ENCODE results near the gene RNF149. TPM values are rescaled to one million over a fixed set of nuclear protein-coding genes. Genes with fewer than 3 reads are reported as not detected.
"Not testable (repeated sequence)": the region's sequence is repeated elsewhere in the genome, so short reads cannot be mapped to it uniquely, and the experiment has no call there.

Gene RNF149
- total RNA-seq, 1 donor from 2014 or later = 89.4 TPM

DNA sequence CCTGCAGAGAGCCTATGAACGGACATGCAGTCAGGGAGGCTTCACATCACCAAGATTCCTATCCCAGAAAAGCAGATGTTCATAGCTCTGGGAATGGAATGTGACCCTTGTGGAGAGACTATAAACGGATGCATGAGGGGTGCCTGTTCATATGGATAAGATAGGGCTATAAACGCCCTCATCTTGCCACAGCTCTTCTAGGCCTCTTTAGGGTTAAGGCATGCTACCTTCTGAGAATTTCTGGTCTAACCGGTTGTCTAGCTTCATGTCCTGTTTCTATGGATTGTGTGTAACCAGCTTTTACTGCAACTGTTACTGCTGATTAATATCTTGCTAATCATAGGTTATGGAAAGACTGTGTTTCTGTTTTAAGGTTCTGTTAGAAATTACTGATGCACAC is 64.1 kb downstream of the RNF149 start:
- H3K36me3 ChIP-seq; H3K4me3 ChIP-seq; H3K9me3 ChIP-seq; H3K27ac ChIP-seq; H3K27me3 ChIP-seq; intact Hi-C loops (cut with DNase I); H3K4me1 ChIP-seq; DNase-seq (ENCODE audit: extremely low spot score in 2 of 2): not testable (repeated sequence)
- TF ChIP-seq POLR2AphosphoS5 (IDR thresholded peaks at IDR 0.05; ENCODE audit: insufficient read depth in 1 of 2, low read depth in 1 of 2) = peak in 1 of 2 donors; percentile 20

DNA sequence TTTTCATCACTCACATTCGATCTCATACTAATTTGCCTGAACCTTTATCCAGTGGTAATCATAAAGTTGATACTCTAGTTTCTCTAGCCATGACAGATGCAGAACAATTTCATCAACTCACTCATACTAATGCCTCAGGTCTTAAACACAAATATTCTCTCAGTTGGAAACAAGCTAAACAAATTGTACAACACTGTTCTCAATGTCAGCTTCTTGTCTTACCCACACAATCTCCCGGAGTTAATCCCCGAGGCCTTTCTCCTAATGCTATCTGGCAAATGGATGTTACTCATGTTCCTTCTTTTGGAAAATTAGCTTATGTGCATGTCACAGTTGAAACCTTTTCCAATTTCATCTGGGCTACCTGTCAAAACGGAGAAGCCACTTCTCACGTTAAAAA is 67.3 kb downstream of the RNF149 start:
- no peaks in the 10 kb centered on the region for H3K9me3 ChIP-seq
- peaks cover 10% of the 10 kb centered on the region for H3K4me1 ChIP-seq
- DNase-seq (ENCODE audit: extremely low spot score in 2 of 2) = no peak
- no peak overlapping the region for H3K4me3 ChIP-seq
- no peak overlapping the region for H3K27ac ChIP-seq
- H3K36me3 ChIP-seq = no peaks in the 10 kb centered on the region
- no peaks in the 10 kb centered on the region for H3K27me3 ChIP-seq
- intact Hi-C loops (cut with DNase I) = no loop called here
- TF ChIP-seq POLR2A (IDR thresholded peaks at IDR 0.05) = no peak
- no peak for TF ChIP-seq POLR2AphosphoS5 (IDR thresholded peaks at IDR 0.05; ENCODE audit: insufficient read depth in 1 of 2, low read depth in 1 of 2)
- TF ChIP-seq, protein P1, sequence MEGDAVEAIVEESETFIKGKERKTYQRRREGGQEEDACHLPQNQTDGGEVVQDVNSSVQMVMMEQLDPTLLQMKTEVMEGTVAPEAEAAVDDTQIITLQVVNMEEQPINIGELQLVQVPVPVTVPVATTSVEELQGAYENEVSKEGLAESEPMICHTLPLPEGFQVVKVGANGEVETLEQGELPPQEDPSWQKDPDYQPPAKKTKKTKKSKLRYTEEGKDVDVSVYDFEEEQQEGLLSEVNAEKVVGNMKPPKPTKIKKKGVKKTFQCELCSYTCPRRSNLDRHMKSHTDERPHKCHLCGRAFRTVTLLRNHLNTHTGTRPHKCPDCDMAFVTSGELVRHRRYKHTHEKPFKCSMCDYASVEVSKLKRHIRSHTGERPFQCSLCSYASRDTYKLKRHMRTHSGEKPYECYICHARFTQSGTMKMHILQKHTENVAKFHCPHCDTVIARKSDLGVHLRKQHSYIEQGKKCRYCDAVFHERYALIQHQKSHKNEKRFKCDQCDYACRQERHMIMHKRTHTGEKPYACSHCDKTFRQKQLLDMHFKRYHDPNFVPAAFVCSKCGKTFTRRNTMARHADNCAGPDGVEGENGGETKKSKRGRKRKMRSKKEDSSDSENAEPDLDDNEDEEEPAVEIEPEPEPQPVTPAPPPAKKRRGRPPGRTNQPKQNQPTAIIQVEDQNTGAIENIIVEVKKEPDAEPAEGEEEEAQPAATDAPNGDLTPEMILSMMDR (IDR thresholded peaks at IDR 0.05) = no peak

DNA sequence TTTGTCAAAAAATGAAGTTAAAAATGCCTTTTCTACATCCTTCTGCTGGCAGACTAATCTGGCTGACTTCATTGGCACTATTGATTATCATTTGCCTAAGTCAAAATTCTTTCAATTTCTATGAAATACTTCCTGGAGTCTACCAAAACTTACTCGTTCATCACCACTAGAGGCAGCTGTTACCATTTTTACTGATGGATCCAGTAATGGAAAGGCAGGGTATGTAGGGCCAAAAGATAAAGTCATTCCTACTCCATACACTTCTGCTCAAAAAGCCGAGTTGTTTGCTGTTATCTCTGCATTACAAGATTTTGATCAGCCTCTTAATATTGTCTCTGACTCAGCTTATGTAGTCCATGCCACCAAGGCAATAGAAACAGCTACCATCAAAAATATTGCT is 67.8 kb downstream of the RNF149 start:
- H3K27ac ChIP-seq; intact Hi-C loops (cut with DNase I); H3K9me3 ChIP-seq; H3K36me3 ChIP-seq; H3K4me3 ChIP-seq; H3K27me3 ChIP-seq; DNase-seq (ENCODE audit: extremely low spot score in 2 of 2): not testable (repeated sequence)
- peaks cover 10% of the 10 kb centered on the region for H3K4me1 ChIP-seq

DNA sequence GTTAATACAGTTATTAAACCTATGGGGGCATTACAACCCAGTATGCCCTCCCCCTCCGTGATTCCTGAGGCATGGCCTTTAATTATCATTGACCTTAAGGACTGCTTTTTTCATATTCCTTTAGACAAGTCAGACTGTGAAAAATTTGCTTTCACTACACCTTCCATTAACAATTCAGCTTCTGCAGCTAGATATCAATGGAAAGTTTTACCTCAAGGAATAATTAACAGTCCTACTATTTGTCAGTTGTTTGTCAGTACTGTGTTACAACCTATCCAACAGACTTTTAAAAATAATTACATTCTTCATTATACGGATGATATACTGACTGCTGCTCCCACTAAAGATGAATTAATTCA is 68.8 kb downstream of the RNF149 start:
- H3K4me3 ChIP-seq; DNase-seq (ENCODE audit: extremely low spot score in 2 of 2); H3K36me3 ChIP-seq; intact Hi-C loops (cut with DNase I); H3K9me3 ChIP-seq; H3K27me3 ChIP-seq; H3K27ac ChIP-seq: not testable (repeated sequence)
- peaks cover 10% of the 10 kb centered on the region for H3K4me1 ChIP-seq

DNA sequence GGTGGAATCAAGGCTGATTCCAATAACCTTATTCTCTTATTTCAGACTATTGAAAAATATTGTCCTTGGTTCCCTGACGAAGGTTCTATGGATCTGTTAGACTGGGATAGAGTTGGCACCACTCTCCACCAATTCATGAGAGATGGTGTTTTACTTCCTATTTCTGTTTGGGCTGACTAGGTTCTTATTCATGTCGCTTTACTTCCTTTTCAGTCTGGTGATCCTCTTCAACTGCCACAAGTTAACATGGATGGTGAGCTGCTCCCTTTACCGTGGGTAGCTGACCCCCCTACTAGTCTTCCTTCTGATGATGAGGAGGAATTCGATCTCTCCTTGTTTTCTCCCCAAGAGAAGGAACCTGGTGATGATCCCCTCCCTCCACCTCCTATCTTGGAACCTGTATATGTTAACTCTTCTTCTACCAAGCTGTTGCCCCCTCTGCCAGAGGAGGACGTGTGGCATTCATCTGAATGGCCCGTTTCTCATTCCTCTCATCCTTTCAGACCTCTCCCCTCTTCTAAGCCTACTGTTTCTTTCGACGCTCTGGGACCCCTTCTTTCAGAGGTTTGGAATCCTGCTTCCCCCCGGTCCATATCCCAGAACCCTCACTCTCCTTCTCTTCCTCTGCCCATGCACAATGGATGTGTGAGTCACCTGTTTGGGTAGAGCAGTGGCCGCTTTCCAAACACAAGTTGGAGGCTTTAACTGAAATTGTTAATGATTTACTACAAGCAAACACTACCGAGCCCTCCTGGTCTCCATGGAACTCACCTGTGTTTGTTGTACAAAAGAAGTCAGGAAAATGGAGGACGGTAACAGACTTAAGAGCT is 69.4 kb downstream of the RNF149 start:
- TF ChIP-seq POLR2AphosphoS5 (IDR thresholded peaks at IDR 0.05; ENCODE audit: insufficient read depth in 1 of 2, low read depth in 1 of 2) (no peak), POLR2A (IDR thresholded peaks at IDR 0.05) (no peak)
- TF ChIP-seq, protein P1 (IDR thresholded peaks at IDR 0.05) = no peak
- no peak overlapping the region for H3K4me3 ChIP-seq
- no peaks in the 10 kb centered on the region for H3K9me3 ChIP-seq
- H3K27ac ChIP-seq = no peak overlapping the region
- DNase-seq (ENCODE audit: extremely low spot score in 2 of 2) = no peak
- no peaks in the 10 kb centered on the region for H3K36me3 ChIP-seq
- H3K4me1 ChIP-seq = peaks cover 10% of the 10 kb centered on the region
- intact Hi-C loops (cut with DNase I) = no loop called here
- no peaks in the 10 kb centered on the region for H3K27me3 ChIP-seq

DNA sequence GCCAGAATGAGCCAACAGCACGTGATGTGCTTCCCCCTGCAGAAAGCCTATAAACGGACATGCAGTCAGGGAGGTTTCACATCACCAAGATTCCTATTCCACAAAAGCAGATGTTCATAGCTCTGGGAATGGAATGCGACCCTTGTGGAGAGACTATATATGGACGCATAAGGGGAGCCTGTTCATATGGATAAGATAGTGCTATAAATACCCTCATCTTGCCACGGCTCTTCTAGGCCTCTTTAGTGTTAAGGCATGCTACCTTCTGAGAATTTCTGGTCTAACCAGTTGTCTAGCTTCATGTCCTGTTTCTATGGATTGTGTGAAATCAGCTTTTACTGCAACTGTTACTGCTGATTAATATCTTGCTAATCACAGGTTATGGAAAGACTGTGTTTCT is 70.6 kb downstream of the RNF149 start:
- not testable (repeated sequence) for DNase-seq (ENCODE audit: extremely low spot score in 2 of 2); H3K27ac ChIP-seq
- peaks cover 10% of the 10 kb centered on the region for H3K4me1 ChIP-seq

DNA sequence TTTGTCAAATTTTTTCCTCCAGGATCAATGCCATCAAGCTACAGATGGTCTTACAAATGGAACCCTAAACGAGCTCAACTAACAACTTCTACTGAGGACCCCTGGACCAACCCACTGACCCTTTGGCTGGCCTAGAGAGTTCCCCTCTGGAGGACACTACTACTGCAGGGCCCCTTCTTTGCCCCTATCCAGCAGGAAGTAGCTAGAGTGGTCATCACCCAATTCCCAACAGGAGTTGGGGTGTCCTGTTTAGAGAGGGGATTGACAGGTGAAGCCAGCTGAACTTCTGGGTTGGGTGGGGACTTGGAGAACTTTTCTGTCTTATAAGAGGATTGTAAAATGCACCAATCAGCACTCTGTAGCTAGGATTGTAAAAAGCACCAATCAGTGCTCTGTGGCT is 72.5 kb downstream of the RNF149 start:
- H3K9me3 ChIP-seq; H3K36me3 ChIP-seq; DNase-seq (ENCODE audit: extremely low spot score in 2 of 2); intact Hi-C loops (cut with DNase I); H3K27ac ChIP-seq; H3K27me3 ChIP-seq; H3K4me3 ChIP-seq: not testable (repeated sequence)
- H3K4me1 ChIP-seq = peaks cover 10% of the 10 kb centered on the region

More for the DNA sequence above, 70.6 kb downstream of the RNF149 start:
- H3K27me3 ChIP-seq; H3K9me3 ChIP-seq; intact Hi-C loops (cut with DNase I); H3K36me3 ChIP-seq; H3K4me3 ChIP-seq: not testable (repeated sequence)

Measured in vagina (tissue), 2 donors.